Activated B cell treated with CpG ODN at 0.5 μM for 24 hours (primary cell): ENCODE results near the gene WDR3. TPM values are rescaled to one million over a fixed set of nuclear protein-coding genes. Genes with fewer than 3 reads are reported as not detected.

Experiments
- ATAC-seq: fragments of 200-7000 bp; cut with Tn5 transposase; one replicate; pipeline ENCODE4 v1.10.0; 2021; ENCODE audit warnings: low read depth, mild to moderate bottlenecking, moderate library complexity
- CTCF ChIA-PET: fragments of 350-600 bp; sonication (Branson Sonifier 250); formaldehyde crosslinking; loops from one replicate; lab custom pipeline; 2021; ENCODE audit warnings: antibody characterized with exemption; lab: Charles Lee
- POLR2A ChIA-PET: fragments of 350-600 bp; sonication (Branson Sonifier 250); formaldehyde crosslinking; loops from one replicate; lab custom pipeline; 2021; ENCODE audit warnings: antibody characterized with exemption; lab: Charles Lee
- DNase-seq: peaks from one replicate; pipeline ENCODE4 v3.0.0; 2022
- H3K27ac Mint-ChIP-seq: one replicate; pipeline ENCODE4 v1.8.0; 2020; ENCODE audit warnings: mixed read lengths
- H3K27me3 Mint-ChIP-seq: one replicate; pipeline ENCODE4 v1.8.0; 2021; ENCODE audit warnings: mixed read lengths
- H3K36me3 Mint-ChIP-seq: one replicate; pipeline ENCODE4 v1.8.0; 2021; ENCODE audit warnings: low read depth, mixed read lengths
- H3K4me1 Mint-ChIP-seq: one replicate; pipeline ENCODE4 v1.8.0; 2021; ENCODE audit warnings: mixed read lengths
- H3K4me3 Mint-ChIP-seq: one replicate; pipeline ENCODE4 v1.8.0; 2020; ENCODE audit warnings: mild to moderate bottlenecking, mixed read lengths
- H3K9me3 Mint-ChIP-seq: one replicate; pipeline ENCODE4 v1.8.0; 2020; ENCODE audit warnings: mixed read lengths
- intact Hi-C: fragments of 100-400 bp; cut with micrococcal nuclease; formaldehyde crosslinking; loops from one replicate; pipeline ENCODE4 v1.15.1; 2024
- total RNA-seq: library from RNA; stranded (reverse); gene quantifications from 2 replicates; pipeline ENCODE4 v1.2.3, GENCODE V29; 2022
- TF ChIP-seq, protein P1 (sequence below): fragments of 200-600 bp; IDR thresholded peaks from one replicate; pipeline ENCODE4 v1.8.0; 2022; ENCODE audit warnings: antibody characterized with exemption, mild to moderate bottlenecking

WDR3 gene
- total RNA-seq, 1 donor from 2014 or later: 32.7 TPM

DNA sequence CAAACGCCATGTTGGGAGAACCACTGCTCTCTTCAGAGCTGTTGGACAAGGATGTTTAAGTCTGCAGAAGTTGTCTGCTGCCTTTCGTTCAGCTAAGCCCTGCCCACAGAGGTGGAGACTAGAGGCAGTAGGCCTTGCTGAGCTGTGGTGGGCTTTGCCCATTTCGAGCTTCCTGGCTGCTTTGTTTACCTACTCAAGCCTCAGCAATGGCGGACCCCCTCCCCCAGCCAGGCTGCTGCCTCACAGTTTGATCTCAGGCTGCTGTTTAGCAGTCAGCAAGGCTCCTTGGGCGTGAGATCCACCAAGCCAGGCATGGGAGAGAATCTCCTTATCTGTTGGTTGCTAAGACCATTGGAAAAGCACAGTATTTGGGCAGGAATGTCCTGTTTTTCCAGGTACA is 74.8 kb downstream of the WDR3 start:
- DNase-seq: no peak
- intact Hi-C loops: no loop called here
- no peak overlapping the region for H3K4me3 Mint-ChIP-seq
- peaks cover 8% of the 10 kb centered on the region for H3K27me3 Mint-ChIP-seq
- H3K9me3 Mint-ChIP-seq: peaks cover 6% of the 10 kb centered on the region
- H3K4me1 Mint-ChIP-seq: no peaks in the 10 kb centered on the region
- TF ChIP-seq, protein P1, sequence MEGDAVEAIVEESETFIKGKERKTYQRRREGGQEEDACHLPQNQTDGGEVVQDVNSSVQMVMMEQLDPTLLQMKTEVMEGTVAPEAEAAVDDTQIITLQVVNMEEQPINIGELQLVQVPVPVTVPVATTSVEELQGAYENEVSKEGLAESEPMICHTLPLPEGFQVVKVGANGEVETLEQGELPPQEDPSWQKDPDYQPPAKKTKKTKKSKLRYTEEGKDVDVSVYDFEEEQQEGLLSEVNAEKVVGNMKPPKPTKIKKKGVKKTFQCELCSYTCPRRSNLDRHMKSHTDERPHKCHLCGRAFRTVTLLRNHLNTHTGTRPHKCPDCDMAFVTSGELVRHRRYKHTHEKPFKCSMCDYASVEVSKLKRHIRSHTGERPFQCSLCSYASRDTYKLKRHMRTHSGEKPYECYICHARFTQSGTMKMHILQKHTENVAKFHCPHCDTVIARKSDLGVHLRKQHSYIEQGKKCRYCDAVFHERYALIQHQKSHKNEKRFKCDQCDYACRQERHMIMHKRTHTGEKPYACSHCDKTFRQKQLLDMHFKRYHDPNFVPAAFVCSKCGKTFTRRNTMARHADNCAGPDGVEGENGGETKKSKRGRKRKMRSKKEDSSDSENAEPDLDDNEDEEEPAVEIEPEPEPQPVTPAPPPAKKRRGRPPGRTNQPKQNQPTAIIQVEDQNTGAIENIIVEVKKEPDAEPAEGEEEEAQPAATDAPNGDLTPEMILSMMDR: no peak
- no peak for ATAC-seq
- POLR2A ChIA-PET: no interaction called here
- CTCF ChIA-PET: no interaction called here
- H3K27ac Mint-ChIP-seq: no peak overlapping the region
- no peaks in the 10 kb centered on the region for H3K36me3 Mint-ChIP-seq

DNA sequence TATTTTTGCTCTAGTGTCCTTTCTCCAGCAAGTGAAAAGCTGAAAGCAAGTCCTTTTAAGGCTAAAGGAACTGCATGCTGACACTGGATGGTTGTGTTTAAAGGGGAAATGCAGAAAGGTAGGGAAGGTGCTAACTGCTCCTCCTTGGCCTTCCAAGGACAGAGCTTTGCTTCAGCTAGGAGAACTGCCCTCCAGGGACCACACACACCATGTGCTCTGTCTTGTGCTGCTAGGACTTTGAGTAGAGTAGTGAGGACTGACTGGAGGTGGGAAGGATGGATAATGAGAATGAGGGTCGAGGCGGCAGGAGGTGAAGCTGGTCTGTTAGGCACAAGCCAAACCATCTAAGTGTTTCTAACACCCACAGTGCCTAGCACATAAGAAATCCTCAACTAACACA is 77.9 kb downstream of the WDR3 start:
- ATAC-seq (no peak), DNase-seq (no peak)
- Mint-ChIP-seq H3K27me3 (peaks cover 3% of the 10 kb centered on the region), H3K27ac (no peak overlapping the region), H3K36me3 (no peaks in the 10 kb centered on the region), H3K4me1 (no peaks in the 10 kb centered on the region), H3K9me3 (peaks cover 4% of the 10 kb centered on the region), H3K4me3 (no peak overlapping the region)
- TF ChIP-seq, protein P1: no peak
- intact Hi-C loops: no loop called here
- POLR2A ChIA-PET: no interaction called here
- CTCF ChIA-PET: no interaction called here

DNA sequence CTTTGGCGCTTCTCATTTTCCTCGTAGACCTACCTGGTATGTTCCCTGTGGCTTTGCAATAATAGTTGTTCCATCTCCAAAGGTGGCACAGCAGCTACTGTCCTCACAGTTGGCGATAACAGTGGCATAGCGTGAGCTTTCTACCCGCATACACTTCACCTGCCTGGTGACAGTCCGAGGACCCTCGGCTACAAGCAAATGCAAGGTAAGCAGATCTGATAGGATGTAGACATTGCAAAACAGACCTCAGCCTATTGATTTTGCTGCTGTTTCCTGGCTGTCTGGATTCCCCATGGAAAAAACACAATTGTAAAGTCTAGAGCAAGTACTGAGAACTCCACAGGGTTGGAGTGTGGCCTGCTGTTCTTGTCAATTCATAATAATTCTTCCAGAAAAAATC is 78.5 kb downstream of the WDR3 start:
- DNase-seq (no peak), ATAC-seq (no peak)
- intact Hi-C loops: no loop called here
- Mint-ChIP-seq H3K36me3 (no peaks in the 10 kb centered on the region), H3K27me3 (peaks cover 3% of the 10 kb centered on the region), H3K4me3 (no peak overlapping the region), H3K27ac (no peak overlapping the region), H3K9me3 (peaks cover 4% of the 10 kb centered on the region), H3K4me1 (no peaks in the 10 kb centered on the region)
- CTCF ChIA-PET: no interaction called here
- POLR2A ChIA-PET: no interaction called here
- TF ChIP-seq, protein P1: no peak

DNA sequence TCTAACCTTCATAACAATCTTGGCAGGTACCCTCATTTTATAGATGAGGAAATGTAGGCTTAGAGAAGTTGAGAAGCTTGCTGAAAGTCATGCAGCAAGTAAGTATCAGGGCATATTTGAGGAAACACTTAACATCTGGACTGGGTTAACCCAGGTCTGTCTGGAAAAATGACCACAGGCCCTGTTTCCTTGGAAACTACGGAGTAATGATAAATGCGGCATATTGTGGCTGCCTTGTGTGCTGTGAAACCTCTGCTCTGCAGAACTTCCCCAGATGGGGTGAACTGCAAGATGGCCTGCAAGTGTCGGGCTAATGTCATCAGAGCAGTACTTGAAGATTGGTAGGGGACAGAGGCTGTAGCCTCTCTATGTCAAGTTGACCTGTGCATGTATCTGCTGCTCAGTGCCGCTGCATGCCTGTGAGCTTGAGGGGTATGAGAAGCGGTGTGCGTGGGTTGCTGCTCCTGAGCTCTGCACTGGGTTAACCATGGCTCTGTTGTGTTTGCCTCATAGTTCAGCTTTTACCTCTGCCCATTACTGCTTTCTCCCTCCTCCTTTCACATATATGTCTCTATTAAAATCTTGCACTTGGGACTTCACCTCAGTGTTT is 83.1 kb downstream of the WDR3 start:
- CTCF ChIA-PET: no interaction called here
- Mint-ChIP-seq H3K36me3 (no peaks in the 10 kb centered on the region), H3K9me3 (no peaks in the 10 kb centered on the region), H3K27me3 (peaks cover 6% of the 10 kb centered on the region), H3K4me1 (no peaks in the 10 kb centered on the region), H3K4me3 (no peak overlapping the region), H3K27ac (no peak overlapping the region)
- TF ChIP-seq, protein P1: no peak
- intact Hi-C loops: no loop called here
- POLR2A ChIA-PET: no interaction called here
- no peak for DNase-seq
- no peak for ATAC-seq

DNA sequence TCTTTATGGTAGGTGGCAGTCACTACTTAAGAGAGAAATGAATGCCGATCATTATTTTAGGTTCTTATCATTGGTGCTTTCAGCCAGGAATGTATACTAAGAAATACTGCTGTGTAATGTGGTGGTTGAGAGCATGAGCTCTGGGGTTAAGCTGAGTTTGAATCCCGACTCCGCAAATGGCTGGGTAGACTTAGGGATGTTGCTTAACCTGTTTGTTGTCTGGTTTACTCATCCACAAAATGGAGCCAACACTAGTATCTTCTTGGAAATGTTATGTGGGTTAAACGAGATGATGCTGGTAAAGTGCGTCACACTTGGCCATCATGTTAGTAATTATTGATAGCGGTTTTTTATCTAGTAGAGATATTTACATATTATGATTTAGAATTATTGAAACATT is 83.8 kb downstream of the WDR3 start:
- Mint-ChIP-seq H3K9me3 (no peaks in the 10 kb centered on the region), H3K4me3 (no peak overlapping the region), H3K27ac (no peak overlapping the region), H3K27me3 (peaks cover 5% of the 10 kb centered on the region), H3K4me1 (no peaks in the 10 kb centered on the region), H3K36me3 (no peaks in the 10 kb centered on the region)
- ChIA-PET CTCF (no interaction called here), POLR2A (no interaction called here)
- ATAC-seq (no peak), DNase-seq (no peak)
- TF ChIP-seq, protein P1: no peak
- intact Hi-C loops: no loop called here
